A549 (cell line): ENCODE data around the gene DUOX2. TPM values are rescaled to one million over a fixed set of nuclear protein-coding genes. Genes with fewer than 3 reads are reported as not detected.
A peak's percentile ranks its signal among the peaks of the same experiment; 100 is the strongest.
"Not testable (repeated sequence)": the region's sequence is repeated elsewhere in the genome, so short reads cannot be mapped to it uniquely, and the experiment has no call there.

Experiments
- ATAC-seq, 2 experiments: fragments of 200-7000 bp in 1 of 2; fragments of >200 bp in 1 of 2; cut with Nextera tagmentation in 1 of 2; cut with Tn5 transposase in 1 of 2; 3 replicates each; pipeline versions ENCODE4 v1.8.0 to v1.9.1; 2018 to 2020; ENCODE audit warnings: mild to moderate bottlenecking in 1 of 2, moderate library complexity in 1 of 2
- CTCF ChIA-PET: fragments of 300-600 bp; sonication (Branson Sonifier 250); formaldehyde crosslinking; extraction: SDS; loops from one replicate; lab custom pipeline; 2021; ENCODE audit warnings: antibody characterized with exemption, inconsistent platforms; lab: Yijun Ruan, JAX
- POLR2A ChIA-PET: fragments of 350-600 bp; formaldehyde crosslinking; extraction: SDS; loops from one replicate; lab custom pipeline; 2021; ENCODE audit warnings: antibody characterized with exemption, inconsistent platforms; lab: Yijun Ruan, JAX
- DNase-seq, 2 experiments: peaks; one replicate each; pipeline versions ENCODE4 v3.0.0 to v3.0.0-alpha.2; 2011 to 2016; ENCODE audit warnings: low read depth in 1 of 2, low spot score in 1 of 2
- FAIRE-seq: peaks from 2 replicates; lab custom pipeline; 2011; peaks lifted over from hg19 to GRCh38; lab: Jason Lieb, UNC
- H3K27ac ChIP-seq, 2 experiments: fragments of >200 bp; sonication (Bioruptor Twin); formaldehyde crosslinking; 3 replicates each; pipeline ENCODE4 v1.5.1; 2016 to 2017
- H3K4me1 ChIP-seq: fragments of >200 bp; sonication (Bioruptor Twin); formaldehyde crosslinking; 3 replicates; pipeline ENCODE4 v1.6.1; 2016
- H3K4me2 ChIP-seq: fragments of >200 bp; sonication (Bioruptor Twin); formaldehyde crosslinking; 3 replicates; pipeline ENCODE4 v1.6.1; 2016
- H3K4me3 ChIP-seq: fragments of >200 bp; sonication (Bioruptor Twin); formaldehyde crosslinking; 3 replicates; pipeline ENCODE4 v1.5.1; 2016
- H3K9me3 ChIP-seq: fragments of >200 bp; sonication (Bioruptor Twin); formaldehyde crosslinking; 3 replicates; pipeline ENCODE4 v1.6.1; 2016
- CHD2 ChIP-seq: fragments of 150-350 bp; IDR thresholded peaks from 2 replicates; pipeline ENCODE4 v1.6.1; 2014; ENCODE audit warnings: low read length; ENCODE audit not compliant: partially characterized antibody
- CTCF ChIP-seq: fragments of >200 bp; sonication (Bioruptor Twin); formaldehyde crosslinking; IDR thresholded peaks from 3 replicates; pipeline ENCODE4 v1.5.1; 2016
- ELK1 ChIP-seq: fragments of 150-350 bp; IDR thresholded peaks from 2 replicates; pipeline ENCODE4 v1.6.1; 2014; ENCODE audit warnings: low read depth, mild to moderate bottlenecking, low read length
- FOSL2 ChIP-seq, 2 experiments: fragments of 450-650 bp in 1 of 2; fragments of >200 bp in 1 of 2; sonication (Bioruptor Twin) in 1 of 2; formaldehyde crosslinking; IDR thresholded peaks; 2 replicates each; pipeline versions ENCODE4 v1.5.0 to v1.6.1; 2016 to 2020; ENCODE audit warnings: mild to moderate bottlenecking in 1 of 2, moderate library complexity in 1 of 2
- HMGXB4 ChIP-seq: fragments of 250-450 bp; sonication (Bioruptor Pico); IDR thresholded peaks from 2 replicates; pipeline ENCODE4 v1.5.0; 2021; ENCODE audit warnings: mild to moderate bottlenecking, moderate library complexity, borderline replicate concordance
- MAFK ChIP-seq: fragments of 450-650 bp; IDR thresholded peaks from 2 replicates; pipeline ENCODE4 v1.6.1; 2014; ENCODE audit not compliant: partially characterized antibody
- ZFP36 ChIP-seq: fragments of 450-650 bp; IDR thresholded peaks from 2 replicates; pipeline ENCODE4 v1.6.1; 2014; ENCODE audit warnings: borderline replicate concordance; ENCODE audit not compliant: partially characterized antibody
- WGBS: methylation state at CpG from one replicate; pipeline ENCODE4 v1.1.6; 2017; ENCODE audit errors: missing lambda C conversion rate; 5-methylcytosine and 5-hydroxymethylcytosine counted together
- polyA plus RNA-seq, 4 experiments: library from polyadenylated mRNA; depleted of rRNA in 3 of 4; stranded (reverse); fragments of >200 nt; fragmentation: RNase III in 1 of 4; extraction: RNeasy Plus Mini Kit Qiagen cat#74134 plus additional on column Dnase treatment in 1 of 4; gene quantifications; 2 replicates in 3 of 4; 3 replicates in 1 of 4; pipeline ENCODE4 v1.2.3, GENCODE V29; 2011 to 2017

DUOX2 gene
- polyA plus RNA-seq, 2 of the 4 experiments (the other 2 are of a cell fraction): 0.05 to 0.06 TPM

DNA sequence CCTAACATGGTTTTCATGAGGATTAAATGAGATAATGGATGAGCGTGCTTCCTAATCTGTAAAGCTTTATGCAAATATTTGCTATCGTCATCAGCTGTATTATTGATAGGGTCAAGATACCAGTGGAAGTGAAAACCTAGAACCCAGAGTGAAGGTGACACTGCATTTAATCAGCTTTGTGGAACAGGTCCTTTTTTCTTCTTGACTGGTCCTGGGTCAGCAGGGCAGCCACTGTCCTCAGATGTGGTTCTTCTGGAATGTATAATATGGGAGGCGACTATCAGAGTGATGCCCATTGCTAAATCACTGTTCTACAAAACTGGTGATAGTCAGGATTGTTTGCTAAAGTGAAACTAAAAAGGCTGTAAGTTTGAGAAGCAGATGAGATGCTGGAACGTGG lies 49.6 kb downstream of the DUOX2 start (continued):
- TF ChIP-seq CTCF: no peak

DNA sequence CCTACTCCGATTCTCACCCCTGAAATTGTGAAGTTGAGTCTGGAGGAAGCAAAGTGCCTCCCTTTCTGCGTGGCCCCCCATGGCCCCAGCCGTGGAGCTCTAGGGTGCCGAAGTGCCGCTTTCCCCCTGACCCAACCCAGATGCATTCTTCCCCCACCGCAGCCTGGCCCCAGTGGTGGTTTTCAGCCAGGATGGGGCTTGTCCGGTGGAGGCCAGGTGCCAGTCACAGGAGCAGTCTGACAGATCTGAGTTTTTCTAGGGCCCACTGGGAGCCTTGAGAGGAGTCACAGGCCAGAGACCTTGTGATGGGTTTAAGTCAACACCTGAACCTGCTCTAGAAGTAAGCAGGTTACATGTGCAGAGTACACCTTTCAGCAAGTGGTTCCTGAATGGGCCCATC lies 51.7 kb downstream of the DUOX2 start:
- not testable (repeated sequence) for H3K9me3 ChIP-seq, FAIRE-seq

DNA sequence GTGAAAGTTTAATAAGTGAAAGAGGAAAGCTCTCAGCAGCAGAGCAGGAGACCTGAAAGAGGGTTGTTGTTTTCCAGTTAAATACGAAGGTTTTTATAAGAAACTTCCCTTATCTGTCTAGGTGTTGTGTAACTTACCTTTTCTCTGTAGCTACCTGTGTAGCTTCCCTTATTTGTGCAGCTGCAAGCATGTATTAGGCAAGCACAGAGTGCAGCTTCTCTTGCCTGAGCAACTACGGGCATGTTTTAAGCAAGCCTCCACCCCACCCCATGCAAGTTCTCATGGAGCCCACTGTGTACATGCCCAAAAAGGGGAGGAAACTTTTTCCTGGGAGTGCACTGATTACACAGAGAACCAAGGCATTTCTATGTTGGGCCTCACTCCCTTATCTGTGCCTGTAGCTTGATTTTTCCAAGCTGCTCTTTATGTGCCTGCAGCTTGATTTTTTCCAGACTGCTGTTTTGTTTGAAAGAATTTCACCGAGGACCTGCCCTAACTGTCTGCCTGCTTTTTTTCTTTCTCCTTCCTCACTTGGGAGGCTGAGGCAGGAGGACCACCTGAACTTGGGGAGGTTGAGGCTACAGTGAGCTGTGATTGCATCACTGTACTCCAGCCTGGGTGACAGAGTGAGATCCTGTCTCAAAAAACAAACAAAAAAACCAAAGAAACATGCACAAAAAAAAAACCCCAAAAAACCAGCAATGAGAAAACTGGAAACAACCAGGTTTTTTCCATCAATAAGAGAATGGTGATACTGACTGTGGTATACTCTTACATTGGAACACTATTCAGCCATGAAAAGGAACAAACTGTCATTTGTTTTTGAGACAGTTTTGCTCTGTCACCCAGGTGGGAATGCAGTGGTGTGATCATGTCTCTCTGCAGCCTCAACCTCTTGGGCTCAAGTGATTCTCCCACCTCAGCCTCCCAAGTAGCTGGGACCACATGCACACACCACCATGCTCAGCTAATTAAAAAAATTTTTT lies 55.0 kb downstream of the DUOX2 start:
- H3K4me1 ChIP-seq, FAIRE-seq, H3K4me2 ChIP-seq, H3K9me3 ChIP-seq, H3K27ac ChIP-seq, CTCF ChIA-PET, DNase-seq, H3K4me3 ChIP-seq, ATAC-seq, POLR2A ChIA-PET: not testable (repeated sequence)
- WGBS: 98% methylated on average over 3 of the region's 3 CpGs
- TF ChIP-seq ZFP36: peak; percentile 51

More for the DNA sequence above, 51.7 kb downstream of the DUOX2 start:
- H3K4me1 ChIP-seq, DNase-seq, H3K4me2 ChIP-seq, H3K4me3 ChIP-seq, CTCF ChIA-PET, H3K27ac ChIP-seq, POLR2A ChIA-PET, ATAC-seq: not testable (repeated sequence)
- 87% methylated on average over 3 of the region's 7 CpGs for WGBS

GRCh38 chr15:45052676-45053075 lies 61.3 kb downstream of the DUOX2 start:
- H3K9me3 ChIP-seq, H3K27ac ChIP-seq, DNase-seq, POLR2A ChIA-PET, FAIRE-seq, H3K4me2 ChIP-seq, H3K4me1 ChIP-seq, H3K4me3 ChIP-seq, CTCF ChIA-PET, ATAC-seq: not testable (repeated sequence)
- whole genome bisulfite sequencing: 86% methylated on average over 3 of the region's 3 CpGs

DNA sequence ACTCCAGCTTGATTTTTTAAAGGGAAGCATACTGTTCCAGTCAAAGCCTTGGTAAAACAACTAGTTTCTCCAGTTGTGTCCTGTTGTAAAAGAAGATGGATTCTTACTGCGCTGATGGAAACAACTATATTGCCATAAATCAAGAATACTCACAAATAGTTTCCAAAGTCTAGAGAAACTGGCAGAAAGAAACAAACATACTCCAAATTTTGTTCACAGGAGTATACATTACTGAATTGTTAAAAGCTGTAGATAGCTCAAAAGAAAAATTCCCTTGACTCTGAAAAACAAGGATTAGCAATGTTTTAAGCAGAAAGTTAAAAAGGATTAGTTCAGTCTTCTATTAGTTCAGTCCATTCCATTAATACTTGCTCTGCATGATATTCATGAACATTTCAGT lies 63.4 kb downstream of the DUOX2 start:
- Histone ChIP-seq H3K4me3 (no peak overlapping the region), H3K4me2 (no peak overlapping the region), H3K9me3 (no peaks in the 10 kb centered on the region), H3K27ac (no peak overlapping the region), H3K4me1 (no peaks in the 10 kb centered on the region)
- TF ChIP-seq FOSL2 (IDR thresholded peaks at IDR 0.05): no peak
- no peak for TF ChIP-seq FOSL2 (CRISPR knock-in tag; IDR thresholded peaks at IDR 0.05)
- TF ChIP-seq CHD2: no peak
- no peak for TF ChIP-seq ELK1
- no peak for TF ChIP-seq MAFK
- TF ChIP-seq HMGXB4: no peak
- DNase-seq (no peak), FAIRE-seq (no peak), ATAC-seq (no peak)
- WGBS: 86% methylated on average over 1 of the region's 1 CpG
- CTCF ChIA-PET: no interaction called here
- POLR2A ChIA-PET: no interaction called here
